CD4-positive, alpha-beta T cell treated with Interleukin-15 for 1 hour (primary cell): ENCODE data around the gene AMDHD2.

Source experiments
- DNase-seq: peaks from one replicate; pipeline ENCODE4 v3.0.0-alpha.2; 2020

AMDHD2 gene

GRCh38 chr16:2500430-2500917 is 19.7 kb upstream of the AMDHD2 start:
- DNase-seq, result no peak

- peak; percentile 76 for DNase-seq
Measured at GRCh38 chr16:2500918-2501750, 19.0 kb upstream of the AMDHD2 start.

- no peak for DNase-seq
Measured at GRCh38 chr16:2501946-2502895, 17.9 kb upstream of the AMDHD2 start.

- no peak for DNase-seq
Measured at GRCh38 chr16:2505695-2506094, 14.5 kb upstream of the AMDHD2 start.

GRCh38 chr16:2507052-2507659 is 13.0 kb upstream of the AMDHD2 start:
- peak; percentile 70 for DNase-seq

GRCh38 chr16:2507665-2508064 is 12.5 kb upstream of the AMDHD2 start:
- DNase-seq, result peak; percentile 60

- no peak for DNase-seq
Measured at GRCh38 chr16:2508722-2509400, 11.3 kb upstream of the AMDHD2 start.

GRCh38 chr16:2511128-2511800 is 8.9 kb upstream of the AMDHD2 start:
- DNase-seq, result no peak

GRCh38 chr16:2511996-2512734 is 8.0 kb upstream of the AMDHD2 start:
- no peak for DNase-seq

- peak; percentile 36 for DNase-seq
Measured at GRCh38 chr16:2512735-2513404, 7.3 kb upstream of the AMDHD2 start.

- DNase-seq, result peak; percentile 94
Measured at GRCh38 chr16:2513405-2514332, 6.5 kb upstream of the AMDHD2 start, which contains the start of gene ATP6V0C. Gene ATP6V0C (plus strand): TSS chr16:2513952. CDS start chr16:2514104, 152 bp downstream.

GRCh38 chr16:2514333-2515179 is 5.6 kb upstream of the AMDHD2 start:
- DNase-seq, result peak; percentile 53

- no peak for DNase-seq
Measured at GRCh38 chr16:2515180-2515851, 4.9 kb upstream of the AMDHD2 start.

- peak; percentile 46 for DNase-seq
Measured at GRCh38 chr16:2516391-2517240, 3.6 kb upstream of the AMDHD2 start.

GRCh38 chr16:2517954-2518605 is 2.1 kb upstream of the AMDHD2 start:
- no peak for DNase-seq
